D721Med (cell line): ENCODE measurements around the gene FAM117B.

Experiments used
- DNase-seq: peaks from one replicate; pipeline ENCODE4 v3.0.0; 2011; ENCODE audit warnings: low spot score; ENCODE audit not compliant: insufficient read length
- FAIRE-seq: peaks from 2 replicates; lab custom pipeline; 2011; peaks lifted over from hg19 to GRCh38; lab: Jason Lieb, UNC
- TF ChIP-seq, protein P1 (sequence below): IDR thresholded peaks from 2 replicates; pipeline ENCODE4 v1.5.1; 2012; ENCODE audit warnings: mild to moderate bottlenecking, control low read depth; ENCODE audit not compliant: insufficient read depth; ENCODE audit errors: missing control alignments

FAM117B gene

DNA sequence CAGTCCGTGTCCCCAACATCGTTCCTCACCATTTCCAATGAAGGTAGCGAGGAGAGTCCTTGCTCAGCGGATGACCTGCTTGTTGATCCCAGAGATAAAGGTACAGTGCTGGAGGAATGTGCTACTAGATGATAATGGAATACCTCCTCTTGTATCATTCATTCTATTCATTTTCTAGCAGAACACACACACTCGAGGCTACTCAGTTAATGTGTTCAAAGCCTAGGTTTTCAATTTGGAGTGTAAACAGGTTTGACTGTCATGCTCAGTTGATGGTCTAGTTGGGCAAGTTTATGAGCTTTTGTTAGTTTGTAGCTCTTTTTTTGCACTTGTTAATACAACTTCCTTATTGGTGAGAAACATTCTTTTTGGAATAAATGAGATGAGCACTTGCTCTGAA is 122.6 kb downstream of the FAM117B start:
- DNase-seq = no peak
- no peak for FAIRE-seq
- TF ChIP-seq, protein P1, sequence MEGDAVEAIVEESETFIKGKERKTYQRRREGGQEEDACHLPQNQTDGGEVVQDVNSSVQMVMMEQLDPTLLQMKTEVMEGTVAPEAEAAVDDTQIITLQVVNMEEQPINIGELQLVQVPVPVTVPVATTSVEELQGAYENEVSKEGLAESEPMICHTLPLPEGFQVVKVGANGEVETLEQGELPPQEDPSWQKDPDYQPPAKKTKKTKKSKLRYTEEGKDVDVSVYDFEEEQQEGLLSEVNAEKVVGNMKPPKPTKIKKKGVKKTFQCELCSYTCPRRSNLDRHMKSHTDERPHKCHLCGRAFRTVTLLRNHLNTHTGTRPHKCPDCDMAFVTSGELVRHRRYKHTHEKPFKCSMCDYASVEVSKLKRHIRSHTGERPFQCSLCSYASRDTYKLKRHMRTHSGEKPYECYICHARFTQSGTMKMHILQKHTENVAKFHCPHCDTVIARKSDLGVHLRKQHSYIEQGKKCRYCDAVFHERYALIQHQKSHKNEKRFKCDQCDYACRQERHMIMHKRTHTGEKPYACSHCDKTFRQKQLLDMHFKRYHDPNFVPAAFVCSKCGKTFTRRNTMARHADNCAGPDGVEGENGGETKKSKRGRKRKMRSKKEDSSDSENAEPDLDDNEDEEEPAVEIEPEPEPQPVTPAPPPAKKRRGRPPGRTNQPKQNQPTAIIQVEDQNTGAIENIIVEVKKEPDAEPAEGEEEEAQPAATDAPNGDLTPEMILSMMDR = no peak

DNA sequence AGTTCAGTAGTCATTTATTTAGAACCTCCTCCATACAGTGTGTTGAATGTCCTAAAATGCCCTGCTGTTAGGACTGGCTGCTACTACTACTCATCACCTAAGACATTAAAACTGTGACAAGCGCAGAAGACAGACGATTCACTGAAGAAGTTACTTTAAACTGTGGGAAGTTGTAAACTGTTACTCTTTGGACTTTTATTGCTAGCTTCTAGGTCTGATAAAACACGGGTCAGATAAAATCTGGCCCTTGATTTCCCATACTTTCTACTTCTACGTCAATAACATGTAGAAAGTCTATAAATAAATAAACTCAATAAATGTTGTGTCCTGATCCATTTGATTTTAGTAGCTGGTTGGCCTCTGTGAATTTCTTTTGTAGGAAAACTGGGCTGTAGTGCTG is 123.4 kb downstream of the FAM117B start:
- FAIRE-seq (no peak), DNase-seq (no peak)
- TF ChIP-seq, protein P1 = no peak

DNA sequence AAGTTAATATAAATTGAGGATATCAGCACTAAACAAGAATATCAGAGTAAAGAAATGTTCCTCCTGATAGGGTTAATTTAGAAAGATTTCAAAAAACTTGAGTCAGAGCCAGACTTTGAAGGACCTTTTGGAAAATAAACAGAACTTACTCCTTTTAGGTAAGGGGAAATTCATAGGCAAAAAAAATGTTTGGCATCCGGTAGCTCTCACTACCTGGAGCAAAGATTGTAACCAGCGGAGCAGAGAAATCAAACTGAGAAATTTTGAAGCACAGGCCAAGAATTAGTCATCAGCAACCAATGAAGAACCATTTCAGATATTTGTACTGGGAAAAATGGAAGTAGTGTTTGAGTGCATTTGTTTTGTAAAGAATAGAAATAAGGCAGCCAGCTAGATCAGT is 123.8 kb downstream of the FAM117B start:
- TF ChIP-seq, protein P1 = no peak
- DNase-seq (no peak), FAIRE-seq (no peak)

DNA sequence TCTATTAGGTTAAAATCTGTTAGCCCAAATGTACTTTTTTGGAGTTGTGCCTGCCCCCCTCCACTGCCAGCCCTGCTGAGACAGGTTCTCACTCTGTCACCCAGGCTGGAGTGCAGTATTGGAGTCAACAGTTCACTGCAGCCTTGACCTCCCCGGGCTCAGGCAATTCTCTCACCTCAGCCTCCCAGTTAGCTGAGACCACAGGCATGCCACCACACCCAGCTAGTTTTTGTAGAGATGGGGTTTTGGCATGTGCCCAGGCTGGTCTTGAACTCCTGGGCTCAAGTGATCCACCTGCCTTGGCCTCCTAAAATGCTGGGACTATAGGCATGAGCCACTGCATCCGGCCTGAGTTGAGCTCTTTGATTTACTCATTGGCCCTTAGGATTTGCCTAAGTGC is 126.1 kb downstream of the FAM117B start:
- no peak for FAIRE-seq
- no peak for DNase-seq
- TF ChIP-seq, protein P1 = no peak

DNA sequence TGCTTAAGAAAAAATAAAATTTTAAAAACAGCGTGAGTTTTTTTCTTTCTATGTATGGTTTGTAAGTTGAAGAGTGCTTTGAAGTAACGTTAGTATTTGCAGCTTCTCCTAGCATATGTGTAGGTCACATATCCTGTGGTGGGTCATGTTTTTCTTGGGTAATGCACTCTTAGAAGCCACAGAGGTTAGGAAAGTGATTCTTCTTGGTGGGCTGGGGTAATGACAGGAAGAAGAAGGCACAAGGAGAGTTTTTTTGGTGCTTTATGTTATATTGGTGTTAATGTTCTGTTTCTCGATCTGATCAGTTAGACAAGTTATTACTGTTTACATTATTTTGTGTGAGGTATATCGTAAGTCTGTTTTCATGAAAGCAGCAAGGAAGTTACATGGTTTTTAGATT is 127.8 kb downstream of the FAM117B start:
- FAIRE-seq (no peak), DNase-seq (no peak)
- TF ChIP-seq, protein P1 = no peak

DNA sequence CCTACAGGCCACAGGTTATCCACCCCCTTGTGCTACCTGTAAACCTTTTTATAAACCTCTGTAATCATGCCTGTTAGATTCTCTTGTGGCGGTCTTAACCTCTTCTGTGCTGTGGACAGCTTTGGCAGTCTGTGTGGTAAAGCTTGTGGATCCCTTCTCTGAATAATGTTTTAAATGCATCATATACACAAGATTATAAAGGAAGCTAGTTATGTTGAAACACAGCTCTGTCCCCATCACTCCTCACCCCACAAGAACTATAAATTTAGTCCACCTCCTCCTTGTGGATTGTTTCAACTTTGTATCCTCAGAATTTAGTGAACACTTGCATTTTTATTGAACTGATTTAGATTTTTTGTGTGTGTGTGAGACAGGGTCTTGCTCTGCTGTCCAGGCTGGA is 129.1 kb downstream of the FAM117B start:
- no peak for FAIRE-seq
- DNase-seq = no peak
- TF ChIP-seq, protein P1 = no peak

DNA sequence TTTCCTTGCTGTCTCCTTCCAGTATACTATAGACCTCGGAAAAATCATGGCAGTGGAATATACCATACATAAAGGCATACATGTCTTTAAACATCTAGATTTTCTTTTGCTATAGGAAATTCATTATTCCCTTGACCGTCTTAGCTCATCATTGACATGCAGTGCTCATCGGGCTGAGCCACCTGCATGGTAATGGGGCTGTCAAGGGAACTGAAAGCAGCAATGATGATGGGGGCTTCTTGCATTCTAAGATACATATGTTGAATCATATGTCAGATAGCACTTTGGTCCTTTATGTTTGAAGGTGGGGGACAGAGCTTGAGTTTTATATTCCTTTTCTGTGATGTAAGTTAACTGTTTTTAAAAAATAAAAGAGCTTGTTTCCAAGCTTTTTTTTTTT is 130.2 kb downstream of the FAM117B start:
- FAIRE-seq (no peak), DNase-seq (no peak)
- TF ChIP-seq, protein P1 = no peak
